Activated naive CD8-positive, alpha-beta T cell treated with anti-CD3 and anti-CD28 coated beads, Interleukin-2, amount 50 U/mL, for 16 hours (primary cell): ENCODE measurements around the gene HOXC11.

Experiments used
- DNase-seq: peaks from one replicate; pipeline ENCODE4 v3.0.0-alpha.2; 2020; ENCODE audit warnings: low read depth, low spot score

HOXC11 gene

GRCh38 chr12:53984901-53985691, 12.2 kb downstream of the HOXC11 start, which contains the start of gene HOXC10:
HOXC10 (plus strand) TSS chr12:53985146; CDS start chr12:53985260, 114 bp downstream.
- peak; percentile 62 for DNase-seq

- DNase-seq = no peak
Observed at GRCh38 chr12:53985692-53985993, 12.7 kb downstream of the HOXC11 start.

GRCh38 chr12:53985994-53986685, 13.2 kb downstream of the HOXC11 start:
- DNase-seq = no peak

- DNase-seq = no peak
Observed at GRCh38 chr12:53986686-53987483, 14.0 kb downstream of the HOXC11 start.

- DNase-seq = no peak
Observed at GRCh38 chr12:53987787-53988230, 14.9 kb downstream of the HOXC11 start.

- no peak for DNase-seq
Observed at GRCh38 chr12:53988541-53989226, 15.8 kb downstream of the HOXC11 start.

- no peak for DNase-seq
Observed at GRCh38 chr12:53989227-53990113, 16.5 kb downstream of the HOXC11 start.

- no peak for DNase-seq
Observed at GRCh38 chr12:53990311-53991076, 17.6 kb downstream of the HOXC11 start.

- no peak for DNase-seq
Observed at GRCh38 chr12:53991077-53991460, 18.1 kb downstream of the HOXC11 start.

- no peak for DNase-seq
Observed at GRCh38 chr12:53992377-53992889, 19.5 kb downstream of the HOXC11 start.

- no peak for DNase-seq
Observed at GRCh38 chr12:53993162-53994008, 20.5 kb downstream of the HOXC11 start.

- DNase-seq = no peak
Observed at GRCh38 chr12:53994009-53994263, 21.0 kb downstream of the HOXC11 start.

- DNase-seq = no peak
Observed at GRCh38 chr12:53994264-53995001, 21.5 kb downstream of the HOXC11 start.

GRCh38 chr12:53995002-53995377, 22.1 kb downstream of the HOXC11 start:
- no peak for DNase-seq

GRCh38 chr12:53995378-53996239, 22.7 kb downstream of the HOXC11 start:
- no peak for DNase-seq

- no peak for DNase-seq
Observed at GRCh38 chr12:53996240-53997203, 23.6 kb downstream of the HOXC11 start.
